ENCODE data around the gene RASSF8.

- no peak for TF ChIP-seq CTCF (IDR thresholded peaks at IDR 0.05)
- TF ChIP-seq POLR2A (IDR thresholded peaks at IDR 0.05), result no peak
Observed at GRCh38 chr12:26062006-26062405, 103.5 kb downstream of the RASSF8 start.
